Measurements from ENCODE around the gene GPR39. TPM values are rescaled to one million over a fixed set of nuclear protein-coding genes. Genes with fewer than 3 reads are reported as not detected.

Gene GPR39
- total RNA-seq, 1 donor from 2014 or later, result under 0.01 TPM

GRCh38 chr2:132646540-132647108, 230.0 kb downstream of the GPR39 start:
- DNase-seq, result no peak

GRCh38 chr2:132651115-132652045, 234.8 kb downstream of the GPR39 start:
- DNase-seq, result peak; percentile 69

GRCh38 chr2:132652474-132652873, 235.9 kb downstream of the GPR39 start:
- DNase-seq, result no peak

- no peak for DNase-seq
Measured at GRCh38 chr2:132654335-132654734, 237.7 kb downstream of the GPR39 start.

- no peak for DNase-seq
Measured at GRCh38 chr2:132654968-132655367, 238.4 kb downstream of the GPR39 start.

- no peak for DNase-seq
Measured at GRCh38 chr2:132656266-132656975, 239.8 kb downstream of the GPR39 start.

- no peak for DNase-seq
Measured at GRCh38 chr2:132659331-132659730, 242.7 kb downstream of the GPR39 start.

GRCh38 chr2:132662732-132663131, 246.1 kb downstream of the GPR39 start:
- peak; percentile 17 for DNase-seq

- DNase-seq, result no peak
Measured at GRCh38 chr2:132664096-132664495, 247.5 kb downstream of the GPR39 start.

- no peak for DNase-seq
Measured at GRCh38 chr2:132665401-132666140, 249.0 kb downstream of the GPR39 start.

GRCh38 chr2:132667706-132668105, 251.1 kb downstream of the GPR39 start:
- peak; percentile 19 for DNase-seq

- DNase-seq, result peak; percentile 34
Measured at GRCh38 chr2:132668189-132668823, 251.7 kb downstream of the GPR39 start.

- DNase-seq, result peak; percentile 41
Measured at GRCh38 chr2:132668987-132669907, 252.6 kb downstream of the GPR39 start.

GRCh38 chr2:132669908-132670495, 253.4 kb downstream of the GPR39 start, which contains the start of gene LYPD1:
Gene LYPD1, minus strand, starts transcription at chr2:132670205. Its CDS starts 273 bp downstream, at chr2:132669932.
- peak; percentile 43 for DNase-seq

- DNase-seq, result peak; percentile 31
Measured at GRCh38 chr2:132670496-132671150, 254.0 kb downstream of the GPR39 start.

- DNase-seq, result peak; percentile 67
Measured at GRCh38 chr2:132671151-132671835, 254.7 kb downstream of the GPR39 start.

- peak; percentile 5 for DNase-seq
Measured at GRCh38 chr2:132676999-132677398, 260.4 kb downstream of the GPR39 start.

- DNase-seq, result no peak
Measured at GRCh38 chr2:132677661-132678060, 261.1 kb downstream of the GPR39 start.

- DNase-seq, result no peak
Measured at GRCh38 chr2:132678483-132678882, 261.9 kb downstream of the GPR39 start.

All from dermis blood vessel endothelial cell (primary cell).